ENCODE measurements around the gene FAM153A. TPM values are rescaled to one million over a fixed set of nuclear protein-coding genes. Genes with fewer than 3 reads are reported as not detected.
"Not testable (repeated sequence)": the region's sequence is repeated elsewhere in the genome, so short reads cannot be mapped to it uniquely, and the experiment has no call there.

The FAM153A gene
- not detected in 2 replicates for total RNA-seq

DNA sequence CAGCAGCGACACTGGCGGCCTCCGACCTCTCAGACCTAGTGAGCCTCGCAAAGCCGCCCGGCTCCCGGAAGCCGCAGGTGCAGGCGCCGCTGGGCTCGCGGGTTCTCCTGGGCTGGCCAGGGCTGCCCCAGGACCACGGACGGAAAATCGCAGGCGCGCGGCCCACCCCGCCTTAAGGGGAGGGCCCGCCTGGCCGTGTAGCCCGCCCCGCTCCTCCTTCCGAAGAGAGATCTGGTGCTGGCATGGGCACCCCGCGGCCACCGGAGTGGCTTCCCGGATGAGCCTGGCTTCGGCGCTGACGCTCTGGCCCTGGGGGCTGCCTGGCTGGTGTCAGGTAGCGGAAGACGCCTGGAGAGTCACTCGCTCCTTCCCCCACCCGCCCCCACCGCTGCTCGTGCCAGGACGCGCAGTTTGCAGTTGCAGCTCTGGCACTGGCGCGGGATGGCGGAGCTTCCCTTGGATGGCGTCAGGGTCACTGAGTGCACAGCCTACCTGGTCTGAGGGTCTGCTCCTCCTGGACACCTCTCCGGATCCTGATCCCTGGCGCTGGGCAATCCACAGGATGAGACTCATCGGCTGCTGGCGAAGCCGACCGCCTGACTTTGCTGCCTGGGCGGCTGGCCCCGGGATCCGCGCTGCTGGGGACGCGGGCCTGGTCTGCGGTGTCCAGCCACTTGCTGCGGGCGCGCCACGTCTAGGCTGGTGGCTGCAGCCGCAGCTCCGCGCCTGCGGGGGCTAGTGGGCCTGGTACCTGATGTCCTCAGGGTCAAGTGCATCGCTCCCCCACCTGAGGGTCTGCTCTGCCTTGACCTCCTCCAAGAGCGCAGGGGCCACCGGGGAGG, at the start of gene FAM153A:
TSS of gene FAM153A (minus strand) at position 108 of the 842 bp plus-strand sequence.
- not testable (repeated sequence) for DNase-seq (ENCODE audit: low read depth, low spot score)

GRCh38 chr5:177832287-177832686, 49.6 kb upstream of the FAM153A start:
- not testable (repeated sequence) for DNase-seq (ENCODE audit: low read depth, low spot score)

- not testable (repeated sequence) for DNase-seq (ENCODE audit: low read depth, low spot score)
Observed at GRCh38 chr5:177826073-177826472, 43.4 kb upstream of the FAM153A start.

GRCh38 chr5:177824776-177825175, 42.1 kb upstream of the FAM153A start:
- not testable (repeated sequence) for DNase-seq (ENCODE audit: low read depth, low spot score)

- not testable (repeated sequence) for DNase-seq (ENCODE audit: low read depth, low spot score)
Observed at GRCh38 chr5:177822489-177822888, 39.8 kb upstream of the FAM153A start.

DNA sequence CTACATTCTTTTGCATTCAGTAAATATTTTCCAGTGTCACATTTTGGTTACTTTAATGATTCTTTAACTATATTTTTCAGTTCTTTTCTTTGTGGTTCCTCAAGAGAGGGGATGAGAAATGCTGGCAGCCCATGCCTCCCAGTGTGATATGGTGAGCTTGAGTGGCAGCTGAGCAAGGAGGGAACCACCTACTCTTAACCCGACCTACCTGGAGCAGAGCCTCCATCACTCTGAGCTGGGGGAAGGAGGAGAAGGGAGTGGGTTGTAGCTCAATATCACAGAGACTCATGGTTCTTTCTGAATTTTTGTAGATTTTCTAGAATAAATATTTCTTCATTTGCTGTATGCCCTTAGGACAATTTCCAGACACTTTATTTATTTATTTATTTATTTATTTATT, 37.0 kb upstream of the FAM153A start:
- not testable (repeated sequence) for DNase-seq (ENCODE audit: low read depth, low spot score)

- not testable (repeated sequence) for DNase-seq (ENCODE audit: low read depth, low spot score)
Observed at GRCh38 chr5:177812814-177813425, 30.2 kb upstream of the FAM153A start.

DNA sequence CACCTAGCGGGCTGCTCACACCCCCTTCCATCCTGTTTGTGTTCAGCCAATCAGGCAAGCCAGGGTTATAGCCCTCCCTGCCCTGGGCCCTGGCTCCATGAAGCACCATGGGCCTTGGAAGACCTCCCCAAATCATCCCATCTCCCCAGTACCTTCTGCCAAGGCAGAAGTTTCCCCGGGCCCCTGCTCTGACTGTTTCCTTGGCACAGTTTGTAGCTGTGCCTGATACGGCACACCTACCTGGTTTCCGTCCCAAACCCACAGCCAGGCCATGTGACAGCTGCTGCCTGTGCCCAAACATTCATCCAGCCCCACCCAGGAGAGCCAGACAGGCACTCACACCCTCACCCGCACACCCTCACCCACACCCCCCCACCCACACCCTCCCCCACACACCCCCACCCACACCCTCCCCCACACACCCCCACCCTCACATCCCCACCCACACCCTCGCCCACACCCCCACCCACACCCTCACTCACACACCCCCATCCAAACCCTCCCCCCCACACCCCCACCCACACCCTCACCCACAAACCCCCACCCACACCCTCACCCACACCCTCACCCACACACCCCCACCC, 29.6 kb upstream of the FAM153A start:
- not testable (repeated sequence) for DNase-seq (ENCODE audit: low read depth, low spot score)

- DNase-seq (ENCODE audit: low read depth, low spot score), result not testable (repeated sequence)
Observed at GRCh38 chr5:177809209-177809913, 26.7 kb upstream of the FAM153A start.

GRCh38 chr5:177808420-177808819, 25.7 kb upstream of the FAM153A start:
- not testable (repeated sequence) for DNase-seq (ENCODE audit: low read depth, low spot score)

DNA sequence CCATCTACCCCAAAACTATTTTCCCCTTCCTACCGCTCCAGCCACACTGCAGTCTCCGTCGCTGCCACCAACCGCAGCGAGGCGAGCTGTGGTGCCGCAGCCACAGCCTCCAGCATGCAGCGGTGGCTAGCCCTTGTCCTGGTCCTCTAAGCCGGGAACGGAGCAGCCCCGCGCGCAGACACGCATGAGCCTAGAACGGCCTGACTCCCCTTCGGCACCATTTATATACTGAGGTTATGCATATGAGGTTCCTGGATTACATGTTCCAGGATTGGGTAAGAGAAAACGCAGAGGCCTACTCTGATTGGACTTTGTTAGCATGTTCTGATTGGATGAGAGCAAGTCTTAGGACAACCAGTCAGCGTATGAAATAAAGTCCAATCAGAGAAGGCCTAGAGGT, 24.6 kb upstream of the FAM153A start:
- DNase-seq (ENCODE audit: low read depth, low spot score), result not testable (repeated sequence)

GRCh38 chr5:177801427-177801826, 18.7 kb upstream of the FAM153A start:
- not testable (repeated sequence) for DNase-seq (ENCODE audit: low read depth, low spot score)

- DNase-seq (ENCODE audit: low read depth, low spot score), result not testable (repeated sequence)
Observed at GRCh38 chr5:177798237-177798840, 15.6 kb upstream of the FAM153A start.

DNA sequence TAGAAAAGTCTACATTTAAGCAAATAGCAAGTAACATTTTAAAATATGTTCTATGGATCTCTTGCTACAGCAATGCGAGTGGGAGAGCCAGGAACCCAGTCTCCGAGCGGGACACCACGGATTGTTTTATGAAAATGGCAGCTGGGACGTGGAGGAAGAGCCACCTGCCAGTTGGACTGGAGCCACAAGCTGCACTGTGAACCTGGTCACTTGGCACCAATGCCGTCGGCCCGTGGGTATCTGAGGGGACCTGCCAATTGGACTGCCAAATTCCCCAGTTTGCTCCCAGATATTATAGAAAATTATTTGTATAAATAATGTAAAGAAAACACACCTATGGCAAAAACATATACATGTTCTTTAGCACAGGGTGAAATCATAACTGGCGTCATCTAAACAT, 10.6 kb upstream of the FAM153A start:
- DNase-seq (ENCODE audit: low read depth, low spot score), result not testable (repeated sequence)

DNA sequence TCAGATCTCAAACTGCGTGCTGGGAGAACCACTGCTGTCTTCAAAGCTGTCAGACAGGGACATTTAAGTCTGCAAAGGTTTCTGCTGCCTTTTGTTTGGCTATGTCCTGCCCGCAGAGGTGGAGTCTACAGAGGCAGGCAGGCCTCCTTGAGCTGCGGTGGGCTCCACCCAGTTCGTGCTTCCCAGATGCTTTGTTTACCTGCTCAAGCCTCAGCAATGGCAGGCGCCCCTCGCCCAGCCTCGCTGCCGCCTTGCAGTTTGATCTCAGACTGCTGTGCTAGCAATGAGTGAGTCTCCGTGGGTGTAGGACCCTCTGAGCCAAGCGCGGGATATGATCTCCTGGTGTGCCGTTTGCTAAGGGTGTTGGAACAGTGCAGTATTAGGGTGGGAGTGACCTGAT, 8.9 kb upstream of the FAM153A start:
- DNase-seq (ENCODE audit: low read depth, low spot score), result not testable (repeated sequence)

DNA sequence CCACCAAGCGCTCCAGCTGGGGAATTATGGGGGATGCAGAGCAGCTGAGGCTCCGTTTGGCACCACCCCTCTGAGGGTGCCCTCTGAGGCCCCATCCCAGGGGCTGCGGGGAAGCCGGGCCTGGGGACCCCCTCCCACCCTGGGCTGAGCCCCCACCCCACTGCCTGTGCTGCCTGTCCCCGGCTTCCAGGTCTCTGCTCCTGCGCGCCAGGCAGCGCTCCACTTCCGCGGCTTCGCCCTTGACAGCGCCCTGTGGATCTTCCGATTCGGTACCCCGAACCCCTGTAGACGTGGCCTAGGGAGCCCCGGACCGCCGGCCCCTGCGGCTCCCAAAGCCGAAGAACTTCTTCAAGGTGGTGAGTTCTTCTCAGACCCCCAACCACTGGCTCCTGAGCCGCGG, 530 bp downstream of the FAM153A start:
- not testable (repeated sequence) for DNase-seq (ENCODE audit: low read depth, low spot score)

GRCh38 chr5:177771206-177771605, 11.5 kb downstream of the FAM153A start:
- not testable (repeated sequence) for DNase-seq (ENCODE audit: low read depth, low spot score)

DNA sequence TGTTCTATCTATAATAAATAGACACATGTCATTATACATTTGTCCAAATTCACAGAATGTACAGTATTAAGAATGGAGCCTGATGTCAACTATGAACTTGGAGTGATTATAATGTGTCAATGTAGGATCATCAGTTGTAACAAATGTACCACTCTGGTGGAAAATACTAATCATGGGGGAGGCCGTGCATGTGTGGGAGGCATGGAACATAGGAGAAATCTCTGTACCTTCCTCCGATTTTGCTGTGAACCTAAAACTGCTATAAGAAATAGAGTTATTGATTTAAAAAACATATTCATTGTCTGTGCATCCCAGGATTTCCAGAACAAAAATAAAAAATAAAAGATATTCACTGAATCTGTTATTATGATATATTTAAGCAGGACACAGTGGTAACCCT, 12.1 kb downstream of the FAM153A start:
- DNase-seq (ENCODE audit: low read depth, low spot score), result not testable (repeated sequence)

DNA sequence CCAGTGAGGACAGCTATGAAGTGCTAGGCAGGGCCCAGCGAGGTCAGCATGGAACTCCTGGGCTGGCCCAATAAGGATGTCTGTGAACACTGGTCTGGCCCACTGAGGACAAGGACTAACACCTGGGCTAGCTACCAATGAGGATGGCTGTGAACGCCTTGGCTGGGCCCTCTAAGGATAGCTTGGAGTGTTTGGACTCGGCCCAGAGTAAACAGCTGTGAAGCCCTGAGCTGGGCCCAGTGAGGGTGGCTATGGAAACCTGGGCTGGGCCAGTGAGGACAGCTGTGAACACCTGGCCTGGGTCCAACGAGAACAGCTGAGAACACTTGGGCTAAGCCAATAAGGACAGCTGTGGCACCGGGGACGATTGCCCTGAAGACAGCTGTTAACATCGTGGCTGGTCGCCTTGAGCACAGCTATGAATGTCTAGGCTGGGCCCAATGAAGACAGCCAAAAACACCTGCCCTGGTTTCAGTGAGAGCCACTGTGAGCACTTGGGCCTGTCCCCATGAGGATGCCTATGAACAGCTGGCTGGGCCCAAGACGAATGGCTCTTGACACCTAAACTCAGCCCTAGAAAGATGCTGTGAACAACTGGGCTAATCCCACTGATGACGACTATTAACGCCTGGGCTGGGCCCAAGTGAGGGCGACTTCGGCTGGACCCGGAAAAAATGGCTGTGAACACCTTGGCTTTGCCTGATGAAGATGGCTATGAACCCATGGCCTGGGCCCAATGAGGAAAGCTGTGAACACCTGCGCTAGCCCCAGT, 18.8 kb downstream of the FAM153A start:
- DNase-seq (ENCODE audit: low read depth, low spot score), result not testable (repeated sequence)

DNA sequence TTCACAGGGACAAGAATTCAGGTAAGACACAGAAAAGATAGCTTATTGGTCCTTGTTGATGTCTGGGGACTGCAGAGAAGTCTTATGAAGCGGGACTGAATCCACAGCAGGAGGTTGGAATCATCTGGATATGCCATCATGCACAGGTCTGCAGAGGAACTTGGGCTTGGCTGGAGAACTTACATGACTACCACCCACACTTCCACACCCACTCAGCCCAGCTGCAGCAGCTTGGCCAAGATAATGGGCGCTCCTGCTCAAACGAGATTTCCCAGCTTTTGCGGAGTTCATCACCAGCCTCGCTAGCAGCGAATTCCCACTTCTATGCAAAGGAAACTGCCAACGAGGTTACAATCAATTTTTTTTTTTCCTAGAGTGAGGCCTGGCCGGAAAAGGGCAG, 21.7 kb downstream of the FAM153A start:
- DNase-seq (ENCODE audit: low read depth, low spot score), result not testable (repeated sequence)
